Mesenchymal stem cell (in vitro differentiated cells and primary cell): ENCODE data around the gene OR2M7.

Source experiments
- DNase-seq: peaks from one replicate; pipeline ENCODE4 v3.0.0-alpha.2; 2013
- H2AFZ ChIP-seq: one replicate; pipeline ENCODE4 v1.6.1; 2013; ENCODE audit warnings: low read depth, mild to moderate bottlenecking, control low read depth, inconsistent platforms, low read length, moderate library complexity
- H2AK5ac ChIP-seq: 2 replicates; pipeline ENCODE4 v1.6.1; 2013; ENCODE audit warnings: low read length, moderate library complexity, mild to moderate bottlenecking, inconsistent platforms; ENCODE audit not compliant: severe bottlenecking
- H2BK120ac ChIP-seq: one replicate; pipeline ENCODE4 v1.6.1; 2013; ENCODE audit warnings: low read depth, mild to moderate bottlenecking, inconsistent platforms, low read length, moderate library complexity
- H2BK12ac ChIP-seq, 2 experiments: one replicate each; pipeline ENCODE4 v1.6.1; 2013; ENCODE audit warnings: inconsistent platforms in 2 of 2, low read length in 2 of 2, mild to moderate bottlenecking in 2 of 2, moderate library complexity in 2 of 2, control low read depth in 1 of 2
- H2BK15ac ChIP-seq: one replicate; pipeline ENCODE4 v1.6.1; 2013; ENCODE audit warnings: mild to moderate bottlenecking, low read depth, inconsistent platforms; ENCODE audit not compliant: poor library complexity, severe bottlenecking
- H2BK5ac ChIP-seq: 2 replicates; pipeline ENCODE4 v1.6.1; 2013; ENCODE audit warnings: low read depth, mild to moderate bottlenecking, low read length, control low read depth, inconsistent platforms; ENCODE audit not compliant: poor library complexity, severe bottlenecking
- H3K14ac ChIP-seq, 2 experiments: one replicate each; pipeline ENCODE4 v1.6.1; 2013; ENCODE audit warnings: inconsistent platforms in 2 of 2, low read length in 2 of 2, control low read depth in 1 of 2, mild to moderate bottlenecking in 1 of 2, moderate library complexity in 1 of 2
- H3K18ac ChIP-seq, 2 experiments: one replicate each; pipeline ENCODE4 v1.6.1; 2013; ENCODE audit warnings: inconsistent platforms in 2 of 2, low read length in 2 of 2, control low read depth in 1 of 2, low read depth in 1 of 2, mild to moderate bottlenecking in 1 of 2
- H3K23ac ChIP-seq, 2 experiments: one replicate each; pipeline ENCODE4 v1.6.1; 2013; ENCODE audit warnings: inconsistent platforms in 2 of 2, low read length in 2 of 2, mild to moderate bottlenecking in 2 of 2, moderate library complexity in 2 of 2, control low read depth in 1 of 2
- H3K27ac ChIP-seq: 2 replicates; pipeline ENCODE4 v1.5.1; 2013; ENCODE audit warnings: mild to moderate bottlenecking, moderate library complexity, low read length, control low read depth, inconsistent platforms; ENCODE audit not compliant: poor library complexity, severe bottlenecking
- H3K27me3 ChIP-seq, 2 experiments: 2 replicates each; pipeline versions ENCODE4 v1.6.1 to v1.7.0; 2013; ENCODE audit warnings: low read length in 2 of 2, mild to moderate bottlenecking in 2 of 2, moderate library complexity in 2 of 2, control low read depth in 1 of 2, inconsistent platforms in 1 of 2; ENCODE audit not compliant: control insufficient read depth in 1 of 2, insufficient read depth in 1 of 2
- H3K36me3 ChIP-seq, 2 experiments: 2 replicates each; pipeline versions ENCODE4 v1.6.1 to v1.7.0; 2013; ENCODE audit warnings: low read length in 2 of 2, control low read depth in 1 of 2, inconsistent platforms in 1 of 2, low read depth in 1 of 2, mild to moderate bottlenecking in 1 of 2; ENCODE audit not compliant: insufficient read depth in 2 of 2, control insufficient read depth in 1 of 2
- H3K4ac ChIP-seq, 2 experiments: one replicate each; pipeline ENCODE4 v1.6.1; 2013; ENCODE audit warnings: inconsistent platforms in 2 of 2, low read length in 2 of 2, mild to moderate bottlenecking in 2 of 2, moderate library complexity in 2 of 2, control low read depth in 1 of 2, low read depth in 1 of 2
- H3K4me1 ChIP-seq: 2 replicates; pipeline ENCODE4 v1.6.1; 2013; ENCODE audit warnings: low read depth, low read length, control low read depth; ENCODE audit not compliant: control insufficient read depth, insufficient read depth
- H3K4me2 ChIP-seq: 2 replicates; pipeline ENCODE4 v1.6.1; 2013; ENCODE audit warnings: low read length, mild to moderate bottlenecking, inconsistent platforms; ENCODE audit not compliant: poor library complexity, severe bottlenecking
- H3K4me3 ChIP-seq, 2 experiments: 2 replicates each; pipeline versions ENCODE4 v1.5.1 to v1.7.0; 2013; ENCODE audit warnings: low read length in 2 of 2, mild to moderate bottlenecking in 2 of 2, control low read depth in 1 of 2, low read depth in 1 of 2; ENCODE audit not compliant: insufficient read depth in 1 of 2
- H3K79me1 ChIP-seq: replicated peaks from 2 replicates; pipeline ENCODE4 v1.6.1; 2013; ENCODE audit warnings: mild to moderate bottlenecking, control low read depth, low read length, inconsistent platforms; ENCODE audit not compliant: poor library complexity, severe bottlenecking
- H3K9ac ChIP-seq: 2 replicates; pipeline ENCODE4 v1.7.0; 2013; ENCODE audit warnings: mild to moderate bottlenecking, low read length, moderate library complexity
- H3K9me3 ChIP-seq: 2 replicates; pipeline ENCODE4 v1.7.0; 2013; ENCODE audit warnings: mild to moderate bottlenecking, low read length; ENCODE audit not compliant: control insufficient read depth
- H4K8ac ChIP-seq: one replicate; pipeline ENCODE4 v1.6.1; 2013; ENCODE audit warnings: inconsistent platforms, mild to moderate bottlenecking, low read length, moderate library complexity
- H4K91ac ChIP-seq: one replicate; pipeline ENCODE4 v1.6.1; 2013; ENCODE audit warnings: mild to moderate bottlenecking, low read length, inconsistent platforms
- WGBS: methylation state at CpG from one replicate; pipeline ENCODE4 v1.1.7; 2013; ENCODE audit warnings: mixed read lengths; 5-methylcytosine and 5-hydroxymethylcytosine counted together

The OR2M7 gene

GRCh38 chr1:248303324-248303723 lies 21.0 kb downstream of the OR2M7 start, which contains the start of gene OR2T12:
TSS of gene OR2T12 (minus strand) at chr1:248303424. CDS start at chr1:248295578, 7,846 bp downstream.
- no peak within 1 kb of the TSS for H3K23ac ChIP-seq
- WGBS, result no CpG with 5 or more reads among the region's 1 CpG
- H3K4me3 ChIP-seq, result no peak within 1 kb of the TSS
- H2BK12ac ChIP-seq, result no peak within 1 kb of the TSS
- H4K91ac ChIP-seq, result no peak within 1 kb of the TSS
- no peak within 1 kb of the TSS for H2AK5ac ChIP-seq
- H3K4ac ChIP-seq, result no peak within 1 kb of the TSS
- no peak within 1 kb of the TSS for H3K9ac ChIP-seq
- H3K79me1 ChIP-seq, result no peaks in the 10 kb centered on the region
- no peak within 1 kb of the TSS for H3K27ac ChIP-seq
- no peak within 1 kb of the TSS for H2BK5ac ChIP-seq
- DNase-seq, result no peak
- no peaks in the 10 kb centered on the region for H3K4me1 ChIP-seq
- H3K18ac ChIP-seq, result no peak within 1 kb of the TSS
- H2BK15ac ChIP-seq, result no peak within 1 kb of the TSS
- H3K9me3 ChIP-seq, result peaks cover 28% of the 10 kb centered on the region
- no peak within 1 kb of the TSS for H2AFZ ChIP-seq
- H3K27me3 ChIP-seq, result no peaks in the 10 kb centered on the region
- no peak within 1 kb of the TSS for H3K14ac ChIP-seq
- H2BK120ac ChIP-seq, result no peak within 1 kb of the TSS
- no peak within 1 kb of the TSS for H4K8ac ChIP-seq
- H3K36me3 ChIP-seq, result no peaks in the 10 kb centered on the region
- no peak within 1 kb of the TSS for H3K4me2 ChIP-seq

- Histone ChIP-seq H3K9ac (no peak overlapping the region), H2BK15ac (no peak overlapping the region), H3K36me3 (no peaks in the 10 kb centered on the region), H2AK5ac (no peak overlapping the region), H3K14ac (no peak overlapping the region), H2BK5ac (no peak overlapping the region), H3K23ac (no peak overlapping the region), H2BK12ac (no peak overlapping the region), H2BK120ac (no peak overlapping the region), H3K79me1 (no peaks in the 10 kb centered on the region), H3K9me3 (peaks cover 26% of the 10 kb centered on the region), H3K27me3 (no peaks in the 10 kb centered on the region), H3K4me3 (no peak overlapping the region), H3K27ac (no peak overlapping the region), H3K4me2 (no peak overlapping the region), H2AFZ (no peak overlapping the region), H3K4me1 (no peaks in the 10 kb centered on the region), H4K8ac (no peak overlapping the region), H3K4ac (no peak overlapping the region), H4K91ac (no peak overlapping the region), H3K18ac (no peak overlapping the region)
- DNase-seq, result no peak
- WGBS, result no CpG with 5 or more reads among the region's 6 CpGs
These were observed 36.0 kb downstream of the OR2M7 start for GRCh38 chr1:248288391-248288790.

DNA sequence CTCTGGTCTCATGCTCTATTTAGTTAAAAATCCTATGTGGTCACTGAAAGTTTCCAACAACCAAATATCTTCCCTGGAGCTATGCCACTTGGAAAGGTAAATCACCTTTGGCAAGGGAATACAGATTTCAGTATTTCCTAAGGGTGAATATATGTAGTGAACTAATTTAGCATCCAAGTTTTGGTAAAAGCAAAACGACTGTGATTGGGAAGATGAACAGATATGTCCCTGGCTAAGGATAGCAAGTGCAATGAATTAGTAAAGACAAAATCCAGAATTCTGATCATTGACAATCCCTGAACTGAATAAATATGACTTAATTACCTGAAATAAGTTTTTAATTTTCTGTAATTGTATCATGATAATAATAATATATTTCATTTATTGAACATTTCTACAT lies 46.5 kb downstream of the OR2M7 start, which contains the start of gene OR2T33:
Gene OR2T33, minus strand, starts transcription at position 101 of the 400 bp plus-strand sequence. CDS start 4,162 bp downstream, outside the sequence.
- no peak within 1 kb of the TSS for H3K27ac ChIP-seq
- no peak within 1 kb of the TSS for H2BK120ac ChIP-seq
- H2BK5ac ChIP-seq, result no peak within 1 kb of the TSS
- no peak within 1 kb of the TSS for H3K4me3 ChIP-seq
- no peak within 1 kb of the TSS for H2AK5ac ChIP-seq
- no peak for DNase-seq
- WGBS, result 43% methylated on average over 1 of the region's 1 CpG
- no peak within 1 kb of the TSS for H3K4me2 ChIP-seq
- H2AFZ ChIP-seq, result no peak within 1 kb of the TSS
- no peak within 1 kb of the TSS for H3K9ac ChIP-seq
- no peak within 1 kb of the TSS for H3K18ac ChIP-seq
- H3K36me3 ChIP-seq, result no peaks in the 10 kb centered on the region
- H3K4ac ChIP-seq, result no peak within 1 kb of the TSS
- H3K79me1 ChIP-seq, result no peaks in the 10 kb centered on the region
- H4K8ac ChIP-seq, result no peak within 1 kb of the TSS
- peaks cover 40% of the 10 kb centered on the region for H3K9me3 ChIP-seq
- H2BK15ac ChIP-seq, result no peak within 1 kb of the TSS
- no peak within 1 kb of the TSS for H3K23ac ChIP-seq
- H3K4me1 ChIP-seq, result no peaks in the 10 kb centered on the region
- no peaks in the 10 kb centered on the region for H3K27me3 ChIP-seq
- H3K14ac ChIP-seq, result no peak within 1 kb of the TSS
- H4K91ac ChIP-seq, result no peak within 1 kb of the TSS
- H2BK12ac ChIP-seq, result no peak within 1 kb of the TSS
